HG03095 (cell line): ENCODE data around the gene C7orf33.

Source experiments
- ATAC-seq: cut with Tn5 transposase; IDR thresholded peaks from one replicate; pipeline ENCODE4 v1.9.1; 2021; ENCODE audit warnings: moderate library complexity; ENCODE audit not compliant: unreplicated experiment

C7orf33 gene

DNA sequence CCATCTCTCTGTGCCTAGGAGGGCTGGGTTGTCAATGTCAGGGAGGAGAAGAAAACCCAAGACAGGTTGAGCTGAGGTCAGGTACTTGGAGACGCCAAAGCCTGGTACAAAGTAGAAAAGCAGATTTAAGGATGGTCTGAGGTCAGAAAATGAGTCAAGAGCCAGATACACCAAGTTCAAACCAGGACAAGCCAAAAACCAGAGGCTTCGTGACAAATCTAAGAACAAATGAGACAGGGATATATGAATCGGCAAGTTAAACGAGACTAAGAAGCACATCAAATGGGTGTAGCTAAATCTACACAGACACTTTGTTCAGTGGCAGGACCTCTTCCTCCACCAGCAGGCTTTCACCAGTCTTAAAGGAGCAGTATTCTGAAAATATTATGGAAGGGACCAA lies 34.2 kb downstream of the C7orf33 start:
- no peak for ATAC-seq

DNA sequence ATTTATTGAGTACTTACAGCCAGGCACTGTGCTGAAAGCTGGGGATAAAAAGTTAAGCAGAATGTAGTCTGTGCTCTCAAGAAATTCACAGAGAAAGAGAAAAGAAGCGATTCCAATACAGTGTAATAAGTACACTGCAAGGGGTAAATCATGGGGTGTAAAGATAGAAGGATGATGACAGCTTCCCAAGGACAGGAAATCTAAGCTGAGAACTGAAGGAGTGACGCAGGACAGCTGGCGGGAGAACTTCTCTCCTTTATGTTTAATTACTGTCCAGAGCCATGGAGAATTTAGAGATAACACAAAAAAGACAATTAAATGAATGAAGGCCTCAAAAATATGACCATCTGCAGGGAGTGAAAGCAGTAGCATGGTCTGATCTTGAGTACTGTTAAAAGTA lies 34.8 kb downstream of the C7orf33 start:
- ATAC-seq = no peak

DNA sequence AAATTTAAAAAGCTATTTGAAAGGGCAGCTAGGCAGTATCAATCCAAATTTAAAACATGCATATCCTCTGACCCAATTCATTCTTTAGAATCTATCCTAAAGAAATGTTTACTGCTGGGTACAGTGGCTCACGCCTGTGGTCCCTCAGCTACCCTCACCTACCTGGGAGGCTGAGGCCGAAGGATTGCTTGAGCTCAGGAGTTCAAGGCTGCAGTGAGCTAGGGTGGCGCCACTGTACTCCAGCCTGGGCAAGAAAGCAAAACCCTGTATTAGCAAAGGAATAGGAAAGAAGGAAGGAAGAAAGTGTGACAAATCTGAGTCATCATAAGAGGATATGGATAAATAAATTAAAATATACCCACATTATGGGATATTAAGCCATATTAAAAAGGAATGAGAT lies 36.3 kb downstream of the C7orf33 start:
- no peak for ATAC-seq

DNA sequence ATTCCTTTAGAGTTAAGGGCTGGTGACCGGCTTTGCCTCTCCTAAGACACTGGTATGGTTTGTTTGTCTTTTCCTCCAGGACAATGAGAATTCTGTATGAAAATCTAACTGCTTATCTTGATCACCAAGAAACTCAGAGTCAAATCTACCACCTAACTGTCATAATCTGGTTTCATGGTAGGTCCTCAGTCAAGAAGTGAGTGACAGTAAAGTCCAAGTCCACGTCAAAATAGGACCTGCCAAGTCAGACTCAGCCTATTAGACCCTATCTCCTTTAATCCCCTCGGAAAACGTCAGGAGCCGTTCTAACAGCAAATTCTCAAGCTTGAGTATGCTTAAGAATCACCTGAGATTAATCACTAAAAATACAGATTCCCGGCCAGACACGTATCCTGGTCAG lies 37.4 kb downstream of the C7orf33 start:
- ATAC-seq = no peak

- no peak for ATAC-seq
These were observed 39.5 kb downstream of the C7orf33 start for GRCh38 chr7:148630078-148630477.

DNA sequence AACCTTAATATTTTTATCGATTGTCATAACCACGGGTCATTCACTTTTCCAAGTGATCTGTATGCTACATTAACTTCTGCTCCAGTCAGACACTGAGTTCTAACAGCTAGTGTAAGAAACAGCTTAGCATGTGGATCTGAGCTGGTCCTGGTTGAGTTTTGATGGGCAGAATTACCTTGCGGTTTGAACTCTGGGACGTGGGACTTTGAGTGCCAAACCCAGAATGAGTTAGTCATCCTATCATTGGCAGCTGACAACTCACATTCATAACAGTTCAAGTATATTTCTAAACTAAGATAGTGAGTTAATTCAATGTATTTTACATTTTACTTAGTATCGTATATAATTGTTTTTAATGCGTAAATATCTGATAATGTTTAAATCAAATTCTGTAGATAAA lies 43.2 kb downstream of the C7orf33 start:
- no peak for ATAC-seq

DNA sequence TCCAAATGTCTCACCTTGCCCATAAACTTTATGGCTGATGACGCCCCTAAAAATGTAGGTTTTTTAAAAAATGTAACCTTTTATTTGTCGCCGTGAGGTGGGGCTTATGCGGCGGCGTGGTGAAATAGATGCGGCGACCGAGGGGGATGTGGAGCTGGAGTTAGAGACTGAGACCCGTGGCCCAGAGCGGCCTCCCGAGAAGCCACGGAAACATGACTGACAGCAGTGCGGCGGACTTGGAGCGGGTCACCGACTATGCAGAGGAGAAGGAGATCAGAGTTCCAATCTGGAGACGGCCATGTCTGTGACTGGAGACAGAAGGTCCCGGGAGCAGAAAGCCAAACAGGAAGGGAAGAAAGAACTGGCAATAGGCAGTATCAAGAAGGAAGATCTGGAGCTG lies 46.5 kb downstream of the C7orf33 start:
- ATAC-seq = no peak

DNA sequence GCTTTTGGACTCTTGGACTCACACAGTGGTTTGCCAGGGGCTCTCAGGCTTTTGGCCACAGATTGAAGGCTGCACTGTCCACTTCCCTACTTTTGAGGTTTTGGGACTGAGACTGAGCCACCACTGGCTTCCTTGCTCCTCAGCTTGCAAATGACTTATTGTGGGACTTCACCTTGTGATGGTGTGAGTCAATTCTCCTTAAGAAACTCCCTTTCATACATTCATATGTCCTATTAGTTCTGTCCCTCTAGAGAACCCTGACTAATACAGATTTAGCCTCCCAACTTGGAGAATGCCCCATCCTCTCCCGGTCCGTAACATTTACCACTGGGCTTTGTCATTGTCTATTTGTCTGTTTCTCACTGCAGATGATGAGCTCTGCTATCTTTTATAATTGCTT lies 55.3 kb downstream of the C7orf33 start:
- no peak for ATAC-seq

DNA sequence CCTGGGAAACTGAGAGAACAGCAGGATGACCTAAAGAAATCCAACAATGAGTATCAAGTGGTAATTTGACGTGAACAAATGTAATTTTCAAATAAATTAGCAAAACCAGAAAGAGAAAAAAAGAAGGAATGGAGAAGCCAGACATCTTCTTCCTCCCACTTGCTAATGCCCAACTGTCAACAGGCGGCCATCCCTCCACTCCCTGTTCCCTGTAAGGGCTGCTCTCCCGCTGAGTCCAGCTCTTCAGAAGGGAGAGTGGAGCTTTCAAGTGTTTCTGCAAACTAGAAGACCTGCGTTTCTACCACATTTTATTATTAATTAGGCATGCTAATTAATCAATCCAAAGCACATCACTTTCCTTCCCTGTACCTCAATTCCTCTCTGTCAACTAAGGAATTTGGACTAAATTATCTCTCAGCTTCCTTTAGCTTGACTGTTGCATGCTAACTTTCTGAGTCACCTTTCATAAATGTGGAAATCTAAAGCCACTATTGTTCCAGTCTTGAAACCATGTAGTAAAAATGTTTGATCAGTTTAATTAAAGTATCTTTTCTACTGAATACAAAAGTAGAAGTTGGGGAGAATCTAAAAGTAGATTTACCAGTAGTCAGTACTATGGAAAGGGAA lies 59.8 kb downstream of the C7orf33 start:
- ATAC-seq = no peak

DNA sequence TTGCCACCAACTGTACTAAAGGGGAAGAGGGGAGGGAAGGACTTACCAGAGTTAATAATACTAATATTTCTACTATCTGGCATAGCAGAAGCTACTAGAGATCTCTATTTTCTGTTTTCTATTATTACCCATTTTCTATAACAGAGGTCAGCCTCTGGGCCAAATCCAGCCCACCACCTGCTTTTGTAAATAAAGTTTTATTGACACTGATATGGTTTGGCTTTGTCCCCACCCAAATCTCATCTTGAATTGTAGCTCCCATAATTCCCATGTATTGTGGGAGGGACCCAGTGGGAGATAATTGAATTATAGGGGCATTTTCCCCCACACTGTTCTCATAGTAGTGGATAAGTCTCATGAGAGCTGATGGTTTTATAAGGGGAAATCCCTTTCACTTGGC lies 62.2 kb downstream of the C7orf33 start:
- ATAC-seq = no peak

- ATAC-seq = no peak
These were observed 67.4 kb downstream of the C7orf33 start for GRCh38 chr7:148657929-148658328.

DNA sequence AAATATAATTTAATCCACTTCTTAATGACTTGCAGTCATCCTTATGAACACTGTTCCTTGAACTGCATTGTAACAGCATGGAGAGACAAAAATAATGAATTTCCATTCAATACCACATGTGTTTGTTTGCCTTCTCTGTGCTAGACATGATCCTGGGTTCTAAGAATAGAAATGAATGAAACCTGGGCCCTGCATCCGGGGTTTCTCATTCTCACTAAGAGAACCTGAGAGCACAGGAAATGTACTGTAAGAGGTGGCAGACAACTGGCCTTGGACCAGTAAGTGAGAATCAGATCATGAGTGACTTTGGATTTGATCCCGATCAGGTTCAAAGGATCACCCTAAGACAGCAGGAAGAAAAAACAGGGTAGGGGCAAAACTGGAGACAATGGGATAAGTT lies 70.9 kb downstream of the C7orf33 start:
- ATAC-seq = no peak

- no peak for ATAC-seq
These were observed 72.1 kb downstream of the C7orf33 start for GRCh38 chr7:148662646-148663045.

GRCh38 chr7:148664324-148664723 lies 73.8 kb downstream of the C7orf33 start:
- no peak for ATAC-seq

- ATAC-seq = no peak
These were observed 74.7 kb downstream of the C7orf33 start for GRCh38 chr7:148665221-148665620.
